Activated B cell treated with CpG ODN at 0.5 μM for 24 hours (primary cell): ENCODE measurements around the gene IL23R. TPM values are rescaled to one million over a fixed set of nuclear protein-coding genes. Genes with fewer than 3 reads are reported as not detected.
A peak's percentile ranks its signal among the peaks of the same experiment; 100 is the strongest.

Source experiments
- ATAC-seq: fragments of 200-7000 bp; cut with Tn5 transposase; one replicate; pipeline ENCODE4 v1.10.0; 2021; ENCODE audit warnings: low read depth, mild to moderate bottlenecking, moderate library complexity
- CTCF ChIA-PET: fragments of 350-600 bp; sonication (Branson Sonifier 250); formaldehyde crosslinking; loops from one replicate; lab custom pipeline; 2021; ENCODE audit warnings: antibody characterized with exemption; lab: Charles Lee
- POLR2A ChIA-PET: fragments of 350-600 bp; sonication (Branson Sonifier 250); formaldehyde crosslinking; loops from one replicate; lab custom pipeline; 2021; ENCODE audit warnings: antibody characterized with exemption; lab: Charles Lee
- DNase-seq: peaks from one replicate; pipeline ENCODE4 v3.0.0; 2022
- H3K27ac Mint-ChIP-seq: one replicate; pipeline ENCODE4 v1.8.0; 2020; ENCODE audit warnings: mixed read lengths
- H3K27me3 Mint-ChIP-seq: one replicate; pipeline ENCODE4 v1.8.0; 2021; ENCODE audit warnings: mixed read lengths
- H3K36me3 Mint-ChIP-seq: one replicate; pipeline ENCODE4 v1.8.0; 2021; ENCODE audit warnings: low read depth, mixed read lengths
- H3K4me1 Mint-ChIP-seq: one replicate; pipeline ENCODE4 v1.8.0; 2021; ENCODE audit warnings: mixed read lengths
- H3K4me3 Mint-ChIP-seq: one replicate; pipeline ENCODE4 v1.8.0; 2020; ENCODE audit warnings: mild to moderate bottlenecking, mixed read lengths
- H3K9me3 Mint-ChIP-seq: one replicate; pipeline ENCODE4 v1.8.0; 2020; ENCODE audit warnings: mixed read lengths
- CTCF ChIP-seq: fragments of 200-600 bp; IDR thresholded peaks from one replicate; pipeline ENCODE4 v1.8.0; 2022; ENCODE audit warnings: antibody characterized with exemption, mild to moderate bottlenecking
- intact Hi-C: fragments of 100-400 bp; cut with micrococcal nuclease; formaldehyde crosslinking; loops from one replicate; pipeline ENCODE4 v1.15.1; 2024
- total RNA-seq: library from RNA; stranded (reverse); gene quantifications from 2 replicates; pipeline ENCODE4 v1.2.3, GENCODE V29; 2022

The IL23R gene
- total RNA-seq, 1 donor from 2014 or later = not detected

DNA sequence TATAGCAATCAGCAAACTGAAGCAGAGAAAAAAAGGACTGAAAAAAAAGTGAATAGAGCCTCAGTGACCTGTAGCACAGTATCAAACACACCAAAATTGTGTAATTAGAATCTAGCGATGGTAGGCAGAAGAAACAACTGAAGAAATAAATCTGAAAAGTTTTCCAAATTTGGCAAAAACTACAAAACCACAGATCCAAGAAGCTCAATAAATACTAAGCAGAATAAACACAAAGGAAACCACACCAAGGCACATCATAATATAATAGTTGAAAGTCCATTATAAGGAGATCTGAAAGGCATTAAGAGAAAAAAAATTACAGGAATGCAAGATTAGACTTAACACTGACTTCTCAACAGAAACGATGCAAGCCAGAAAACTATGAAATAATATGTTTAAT lies 134.3 kb downstream of the IL23R start:
- H3K9me3 Mint-ChIP-seq = no peaks in the 10 kb centered on the region
- no peaks in the 10 kb centered on the region for H3K36me3 Mint-ChIP-seq
- no peak for TF ChIP-seq CTCF
- DNase-seq = no peak
- CTCF ChIA-PET = no interaction called here
- peaks cover 11% of the 10 kb centered on the region for H3K27me3 Mint-ChIP-seq
- POLR2A ChIA-PET = no interaction called here
- ATAC-seq = no peak
- no peak overlapping the region for H3K27ac Mint-ChIP-seq
- H3K4me1 Mint-ChIP-seq = no peaks in the 10 kb centered on the region
- intact Hi-C loops = no loop called here
- H3K4me3 Mint-ChIP-seq = no peak overlapping the region

- TF ChIP-seq CTCF = no peak
- peaks cover 22% of the 10 kb centered on the region for H3K27me3 Mint-ChIP-seq
- H3K9me3 Mint-ChIP-seq = no peaks in the 10 kb centered on the region
- no peak for ATAC-seq
- peaks cover 11% of the 10 kb centered on the region for H3K4me1 Mint-ChIP-seq
- no peak for DNase-seq
- H3K36me3 Mint-ChIP-seq = no peaks in the 10 kb centered on the region
- H3K4me3 Mint-ChIP-seq = no peak overlapping the region
- H3K27ac Mint-ChIP-seq = no peak overlapping the region
- ChIA-PET CTCF (no interaction called here), POLR2A (no interaction called here)
- intact Hi-C loops = no loop called here
These were observed 137.8 kb downstream of the IL23R start for GRCh38 chr1:67304023-67304422.

DNA sequence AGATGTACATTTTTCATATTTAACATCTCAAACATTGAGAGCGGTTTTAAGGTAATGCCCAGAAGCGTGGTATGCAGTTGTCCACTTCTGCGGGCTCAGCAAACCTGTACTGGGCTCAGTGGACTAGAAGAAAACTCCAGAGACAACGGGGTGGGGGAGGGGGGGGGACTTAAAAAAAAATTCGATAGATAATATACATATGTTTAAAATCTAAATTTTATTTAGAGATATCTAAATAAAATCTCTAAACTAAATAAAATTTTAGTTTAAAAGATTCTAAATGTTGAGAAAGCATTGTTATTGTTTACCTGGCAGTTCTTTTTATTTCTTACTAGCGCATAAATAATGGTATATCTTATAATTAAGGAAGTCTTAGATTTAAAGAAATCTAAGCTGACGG lies 140.3 kb downstream of the IL23R start:
- ChIA-PET CTCF (no interaction called here), POLR2A (interaction anchor here (0.9 kb wide), 1 partner anchor 32 kb away, joined by 3 read pairs; no protein-coding TSS in a partner anchor)
- no peak for TF ChIP-seq CTCF
- H3K9me3 Mint-ChIP-seq = no peaks in the 10 kb centered on the region
- no peaks in the 10 kb centered on the region for H3K36me3 Mint-ChIP-seq
- H3K27me3 Mint-ChIP-seq = peaks cover 35% of the 10 kb centered on the region
- no peak for ATAC-seq
- H3K4me3 Mint-ChIP-seq = peak overlapping the region; percentile 79
- intact Hi-C loops = loop anchor here (5.0 kb wide), 1 partner anchor 101 kb away; no protein-coding TSS in a partner anchor
- peaks cover 11% of the 10 kb centered on the region for H3K4me1 Mint-ChIP-seq
- no peak for DNase-seq
- no peak overlapping the region for H3K27ac Mint-ChIP-seq

DNA sequence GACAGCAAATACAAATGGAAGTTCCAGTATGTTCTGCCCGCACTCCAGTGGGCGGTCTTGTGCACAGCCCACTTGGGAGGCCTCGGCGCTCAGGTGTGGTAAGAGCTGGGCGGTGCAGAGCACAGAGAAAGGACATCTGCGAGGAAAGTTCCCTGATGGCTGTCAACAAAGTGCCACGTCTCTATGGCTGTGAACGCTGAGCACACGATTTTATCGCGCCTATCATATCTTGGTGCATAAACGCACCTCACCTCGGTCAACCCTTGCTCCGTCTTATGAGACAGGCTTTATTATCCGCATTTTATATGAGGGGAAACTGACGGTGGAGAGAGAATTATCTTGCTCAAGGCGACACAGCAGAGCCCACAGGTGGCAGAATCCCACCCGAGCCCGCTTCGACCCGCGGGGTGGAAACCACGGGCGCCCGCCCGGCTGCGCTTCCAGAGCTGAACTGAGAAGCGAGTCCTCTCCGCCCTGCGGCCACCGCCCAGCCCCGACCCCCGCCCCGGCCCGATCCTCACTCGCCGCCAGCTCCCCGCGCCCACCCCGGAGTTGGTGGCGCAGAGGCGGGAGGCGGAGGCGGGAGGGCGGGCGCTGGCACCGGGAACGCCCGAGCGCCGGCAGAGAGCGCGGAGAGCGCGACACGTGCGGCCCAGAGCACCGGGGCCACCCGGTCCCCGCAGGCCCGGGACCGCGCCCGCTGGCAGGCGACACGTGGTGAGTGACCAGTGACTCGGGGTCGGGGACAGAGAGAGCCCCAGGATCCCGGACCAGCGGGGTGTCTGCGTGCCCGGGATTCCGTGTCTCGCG lies 141.2 kb downstream of the IL23R start, which contains the start of gene IL12RB2:
Gene IL12RB2, plus strand, starts transcription at position 623 of the 810 bp plus-strand sequence. CDS start 12,496 bp downstream, outside the sequence.
- ChIA-PET CTCF (no interaction called here), POLR2A (interaction anchor here (0.6 to 0.9 kb wide), 2 partner anchors 31 to 330 kb away, joined by 3 read pairs; no protein-coding TSS in a partner anchor)
- H3K4me3 Mint-ChIP-seq = peak within 1 kb of the TSS; percentile 79
- ATAC-seq (peak; percentile 65), DNase-seq (peak; percentile 20)
- H3K27ac Mint-ChIP-seq = no peak within 1 kb of the TSS
- no peaks in the 10 kb centered on the region for H3K9me3 Mint-ChIP-seq
- no peaks in the 10 kb centered on the region for H3K36me3 Mint-ChIP-seq
- peaks cover 35% of the 10 kb centered on the region for H3K27me3 Mint-ChIP-seq
- TF ChIP-seq CTCF = no peak
- intact Hi-C loops = loop anchor here (2.0 to 5.0 kb wide), 2 partner anchors 31 to 100 kb away; no protein-coding TSS in a partner anchor
- peaks cover 11% of the 10 kb centered on the region for H3K4me1 Mint-ChIP-seq

- peaks cover 11% of the 10 kb centered on the region for H3K4me1 Mint-ChIP-seq
- ChIA-PET CTCF (no interaction called here), POLR2A (interaction anchor here (0.6 kb wide), 1 partner anchor 329 kb away, joined by 3 read pairs; no protein-coding TSS in a partner anchor)
- DNase-seq = no peak
- peak overlapping the region; percentile 77 for H3K4me3 Mint-ChIP-seq
- ATAC-seq = no peak
- H3K27ac Mint-ChIP-seq = no peak overlapping the region
- H3K27me3 Mint-ChIP-seq = peaks cover 35% of the 10 kb centered on the region
- TF ChIP-seq CTCF = no peak
- H3K36me3 Mint-ChIP-seq = no peaks in the 10 kb centered on the region
- intact Hi-C loops = loop anchor here (2.0 to 5.0 kb wide), 2 partner anchors 31 to 99 kb away; no protein-coding TSS in a partner anchor
- no peaks in the 10 kb centered on the region for H3K9me3 Mint-ChIP-seq
These were observed 141.9 kb downstream of the IL23R start for GRCh38 chr1:67308136-67308535.
